Caco-2 (cell line): Measurements from ENCODE around the gene CCL1. TPM values are rescaled to one million over a fixed set of nuclear protein-coding genes. Genes with fewer than 3 reads are reported as not detected.

Source experiments
- Bru-seq: library from RNA; stranded (reverse); fragments of 400-500 nt; gene quantifications from one replicate; lab custom pipeline; 2021; lab: Mats Ljungman, UMichigan
- BruChase-seq, 2 experiments: library from RNA; stranded (reverse); fragments of 400-500 nt; gene quantifications; one replicate each; lab custom pipeline; 2021; lab: Mats Ljungman, UMichigan
- BruUV-seq: library from RNA; stranded (reverse); fragments of 400-500 nt; replicated peaks from 2 replicates; lab custom pipeline; 2021; lab: Mats Ljungman, UMichigan
- CTCF ChIA-PET: fragments of 300-600 bp; sonication (Branson Sonifier 250); formaldehyde crosslinking; loops from one replicate; lab custom pipeline; 2022; ENCODE audit warnings: antibody characterized with exemption; lab: Charles Lee
- POLR2A ChIA-PET: fragments of 300-600 bp; sonication (Branson Sonifier 250); formaldehyde crosslinking; loops from one replicate; lab custom pipeline; 2022; ENCODE audit warnings: antibody characterized with exemption; lab: Charles Lee
- DNase-seq, 2 experiments: peaks; one replicate each; pipeline versions ENCODE4 v3.0.0 to v3.0.0-alpha.2; 2020 to 2022
- H3K27me3 ChIP-seq: replicated peaks from 2 replicates; pipeline ENCODE4 v1.6.0; 2011; ENCODE audit warnings: low read length; ENCODE audit not compliant: control insufficient read depth, insufficient read depth
- H3K36me3 ChIP-seq: 2 replicates; pipeline ENCODE4 v1.5.1; 2011; ENCODE audit warnings: low read length; ENCODE audit not compliant: control insufficient read depth, insufficient read depth
- H3K4me1 ChIP-seq: fragments of 250-450 bp; sonication (Bioruptor Pico); 2 replicates; pipeline ENCODE4 v1.5.1; 2020; ENCODE audit warnings: mild to moderate bottlenecking
- H3K4me3 ChIP-seq: 2 replicates; pipeline ENCODE4 v1.5.1; 2011; ENCODE audit warnings: low read depth, mild to moderate bottlenecking, control low read depth, low read length
- H3K9me3 ChIP-seq: fragments of 250-450 bp; sonication (Bioruptor Pico); 2 replicates; pipeline ENCODE4 v1.5.1; 2020; ENCODE audit warnings: mild to moderate bottlenecking, moderate library complexity
- H3K27ac Mint-ChIP-seq: one replicate; pipeline ENCODE4 v1.8.0; 2022; ENCODE audit warnings: mixed read lengths; ENCODE audit not compliant: unreplicated experiment
- H3K27me3 Mint-ChIP-seq: one replicate; pipeline ENCODE4 v1.8.0; 2022; ENCODE audit warnings: mixed read lengths; ENCODE audit not compliant: insufficient read depth, unreplicated experiment
- H3K36me3 Mint-ChIP-seq: one replicate; pipeline ENCODE4 v1.8.0; 2022; ENCODE audit warnings: mild to moderate bottlenecking, mixed read lengths; ENCODE audit not compliant: insufficient read depth, unreplicated experiment
- H3K4me1 Mint-ChIP-seq: one replicate; pipeline ENCODE4 v1.8.0; 2022; ENCODE audit warnings: low read depth, mixed read lengths; ENCODE audit not compliant: unreplicated experiment
- H3K4me3 Mint-ChIP-seq: one replicate; pipeline ENCODE4 v1.8.0; 2022; ENCODE audit warnings: mild to moderate bottlenecking, moderate library complexity, mixed read lengths; ENCODE audit not compliant: unreplicated experiment
- H3K9me3 Mint-ChIP-seq: one replicate; pipeline ENCODE4 v1.8.0; 2022; ENCODE audit warnings: mixed read lengths; ENCODE audit not compliant: unreplicated experiment
- intact Hi-C: fragments of 100-400 bp; cut with micrococcal nuclease; formaldehyde crosslinking; loops from one replicate; pipeline ENCODE4 v1.10.0; 2022; ENCODE audit not compliant: unreplicated experiment
- long read RNA-seq: library from polyadenylated mRNA; stranded (forward); transcript quantifications from one replicate; pipeline ENCODE4 v2.0.0, GENCODE V29; 2022
- total RNA-seq: library from RNA; stranded (reverse); gene quantifications from 2 replicates; pipeline ENCODE4 v1.2.3, GENCODE V29; 2022
- TF ChIP-seq, protein P1 (sequence below), 2 experiments: fragments of 200-600 bp in 1 of 2; IDR thresholded peaks; 1 replicate in 1 of 2; 2 replicates in 1 of 2; pipeline versions ENCODE4 v1.5.1 to v1.8.0; 2011 to 2022; ENCODE audit warnings: antibody characterized with exemption in 1 of 2, control low read depth in 1 of 2, inconsistent platforms in 1 of 2, low read depth in 1 of 2, low read length in 1 of 2, mild to moderate bottlenecking in 1 of 2, moderate library complexity in 1 of 2; ENCODE audit not compliant: insufficient read depth in 1 of 2, severe bottlenecking in 1 of 2, unreplicated experiment in 1 of 2

Gene CCL1, protein sequence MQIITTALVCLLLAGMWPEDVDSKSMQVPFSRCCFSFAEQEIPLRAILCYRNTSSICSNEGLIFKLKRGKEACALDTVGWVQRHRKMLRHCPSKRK
- total RNA-seq, result not detected in 2 replicates
- not detected for Bru-seq, nascent RNA
- BruChase-seq, experiment 1, labeled RNA remaining after a 2-hour chase, result not detected
- not detected for BruChase-seq, experiment 2, labeled RNA remaining after a 6-hour chase
- long read RNA-seq, result 0 reads

DNA sequence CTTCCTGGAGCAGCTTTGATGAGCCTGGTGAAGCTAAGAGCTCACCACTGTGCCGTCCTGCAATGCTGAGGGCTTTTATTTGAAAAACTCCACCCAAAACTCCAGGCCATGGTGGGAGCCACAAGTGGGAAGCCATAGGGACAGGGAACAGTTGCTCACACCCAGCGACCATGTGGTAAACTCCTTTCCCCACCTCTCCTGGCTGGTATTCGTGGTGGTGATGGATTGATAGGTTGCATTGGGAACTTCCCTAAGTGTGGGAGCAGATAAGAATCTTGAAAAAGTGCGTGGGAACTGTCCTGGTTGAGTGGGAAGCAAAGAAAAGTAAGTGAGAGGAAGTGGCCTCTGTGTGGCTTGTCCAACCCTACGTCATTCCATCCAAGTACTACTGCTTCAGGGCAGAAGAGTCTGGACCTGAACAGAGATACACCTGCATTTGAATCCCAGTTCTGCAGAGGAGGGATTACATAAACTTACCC is at the start of gene CCL1:
CCL1 (minus strand) TSS at position 51 of the 479 bp plus-strand sequence. CDS start 72 bp downstream, outside the sequence.
- TF ChIP-seq, protein P1, sequence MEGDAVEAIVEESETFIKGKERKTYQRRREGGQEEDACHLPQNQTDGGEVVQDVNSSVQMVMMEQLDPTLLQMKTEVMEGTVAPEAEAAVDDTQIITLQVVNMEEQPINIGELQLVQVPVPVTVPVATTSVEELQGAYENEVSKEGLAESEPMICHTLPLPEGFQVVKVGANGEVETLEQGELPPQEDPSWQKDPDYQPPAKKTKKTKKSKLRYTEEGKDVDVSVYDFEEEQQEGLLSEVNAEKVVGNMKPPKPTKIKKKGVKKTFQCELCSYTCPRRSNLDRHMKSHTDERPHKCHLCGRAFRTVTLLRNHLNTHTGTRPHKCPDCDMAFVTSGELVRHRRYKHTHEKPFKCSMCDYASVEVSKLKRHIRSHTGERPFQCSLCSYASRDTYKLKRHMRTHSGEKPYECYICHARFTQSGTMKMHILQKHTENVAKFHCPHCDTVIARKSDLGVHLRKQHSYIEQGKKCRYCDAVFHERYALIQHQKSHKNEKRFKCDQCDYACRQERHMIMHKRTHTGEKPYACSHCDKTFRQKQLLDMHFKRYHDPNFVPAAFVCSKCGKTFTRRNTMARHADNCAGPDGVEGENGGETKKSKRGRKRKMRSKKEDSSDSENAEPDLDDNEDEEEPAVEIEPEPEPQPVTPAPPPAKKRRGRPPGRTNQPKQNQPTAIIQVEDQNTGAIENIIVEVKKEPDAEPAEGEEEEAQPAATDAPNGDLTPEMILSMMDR (IDR thresholded peaks at IDR 0.05; ENCODE audit: insufficient read depth in 1 of 2, low read depth in 1 of 2, low read length in 1 of 2, severe bottlenecking in 1 of 2, unreplicated experiment in 1 of 2), result no peak
- Mint-ChIP-seq H3K27me3 (peaks cover 14% of the 10 kb centered on the region), H3K27ac (no peak within 1 kb of the TSS), H3K4me3 (no peak within 1 kb of the TSS), H3K4me1 (peaks cover 5% of the 10 kb centered on the region), H3K9me3 (no peaks in the 10 kb centered on the region), H3K36me3 (no peaks in the 10 kb centered on the region)
- intact Hi-C loops, result loop anchor here (5.0 kb wide), 1 partner anchor 46 kb away; the partner anchor contains the start of gene CCL8
- DNase-seq, result no peak
- ChIA-PET POLR2A (no interaction called here), CTCF (interaction anchor here (0.9 to 4.3 kb wide), 2 partner anchors 161 to 192 kb away, joined by 3 to 118 read pairs; no protein-coding TSS in a partner anchor)
- no TSS peak for BruUV-seq
- no peaks in the 10 kb centered on the region for H3K27me3 ChIP-seq
- no peaks in the 10 kb centered on the region for H3K36me3 ChIP-seq
- peaks cover 11% of the 10 kb centered on the region; the same call in 1 of the 2 replicates for H3K4me1 ChIP-seq
- no peak within 1 kb of the TSS for H3K4me3 ChIP-seq
- H3K9me3 ChIP-seq, result no peaks in the 10 kb centered on the region

DNA sequence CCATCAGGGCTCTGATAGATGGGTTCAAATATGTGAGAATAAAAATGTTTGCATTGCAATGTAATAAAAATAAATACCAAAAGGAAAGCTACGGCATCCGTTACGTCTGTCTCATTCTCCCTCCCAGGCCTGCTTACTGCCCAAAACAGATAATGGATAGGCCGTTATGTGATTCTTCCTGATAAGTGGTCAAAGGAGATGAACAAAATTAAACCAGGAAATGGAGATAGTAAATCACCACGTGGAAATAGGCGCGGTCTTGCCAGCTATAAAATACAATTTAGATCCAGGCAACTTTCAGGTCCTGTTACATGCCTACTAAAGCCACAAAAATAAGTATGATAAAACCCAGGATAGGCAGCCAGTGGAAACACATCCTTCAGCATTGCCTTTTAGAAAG is 49.5 kb upstream of the CCL1 start:
- no peaks in the 10 kb centered on the region for H3K27me3 ChIP-seq
- peaks cover 7% of the 10 kb centered on the region for H3K4me1 Mint-ChIP-seq
- ChIA-PET CTCF (interaction anchor here (1.2 kb wide), 1 partner anchor 51 kb away, joined by 9 read pairs; no protein-coding TSS in a partner anchor), POLR2A (no interaction called here)
- BruUV-seq, result no TSS peak
- no peak overlapping the region for H3K4me3 Mint-ChIP-seq
- no peaks in the 10 kb centered on the region for H3K9me3 ChIP-seq
- H3K4me1 ChIP-seq, result no peaks in the 10 kb centered on the region
- H3K36me3 ChIP-seq, result no peaks in the 10 kb centered on the region
- H3K9me3 Mint-ChIP-seq, result no peaks in the 10 kb centered on the region
- intact Hi-C loops, result no loop called here
- TF ChIP-seq, protein P1 (IDR thresholded peaks at IDR 0.05; ENCODE audit: insufficient read depth in 1 of 2, low read depth in 1 of 2, low read length in 1 of 2, severe bottlenecking in 1 of 2, unreplicated experiment in 1 of 2), result no peak
- H3K4me3 ChIP-seq, result no peak overlapping the region
- peaks cover 26% of the 10 kb centered on the region for H3K27me3 Mint-ChIP-seq
- DNase-seq, result no peak
- no peak overlapping the region for H3K27ac Mint-ChIP-seq
- H3K36me3 Mint-ChIP-seq, result no peaks in the 10 kb centered on the region

DNA sequence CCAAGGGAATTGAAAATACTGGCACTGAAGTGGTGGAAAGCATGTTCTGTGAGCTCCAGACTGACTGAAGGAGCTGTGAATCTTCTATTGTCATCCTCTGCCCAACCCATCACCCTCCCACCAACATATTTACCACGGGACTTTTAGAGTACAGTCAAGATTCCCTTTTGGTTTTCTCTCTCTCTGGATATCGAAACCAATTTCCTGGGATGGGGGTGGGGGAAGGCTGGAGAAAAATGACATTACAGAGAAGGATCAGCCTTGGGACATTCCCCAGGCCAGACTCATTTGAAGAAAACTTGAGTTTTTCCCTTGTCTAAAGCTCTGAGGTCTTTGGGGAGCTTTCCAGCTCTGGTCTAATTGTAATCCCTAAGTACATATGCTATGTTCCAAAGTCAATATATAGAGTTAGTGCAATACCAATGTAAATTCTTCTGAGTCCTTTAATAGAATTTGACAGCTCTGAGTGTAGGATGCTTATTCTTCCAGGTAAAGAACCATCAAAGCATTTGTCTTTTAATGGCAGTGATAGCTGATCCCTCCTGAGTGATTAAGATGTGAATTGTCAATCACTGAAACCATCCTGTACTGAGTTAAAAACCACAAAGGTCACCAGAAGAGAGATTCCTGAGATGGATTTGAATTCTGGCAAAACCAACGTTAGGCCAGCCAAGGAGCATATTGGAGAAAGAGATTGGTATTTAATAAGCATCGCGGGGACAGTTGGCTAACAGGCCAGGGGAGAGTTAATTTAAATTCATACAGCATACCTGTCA is 48.8 kb upstream of the CCL1 start:
- H3K9me3 ChIP-seq, result no peaks in the 10 kb centered on the region
- intact Hi-C loops, result no loop called here
- no TSS peak for BruUV-seq
- no peak overlapping the region for H3K27ac Mint-ChIP-seq
- H3K4me3 ChIP-seq, result no peak overlapping the region
- no peaks in the 10 kb centered on the region for H3K27me3 ChIP-seq
- no peak overlapping the region for H3K4me3 Mint-ChIP-seq
- TF ChIP-seq, protein P1 (IDR thresholded peaks at IDR 0.05; ENCODE audit: insufficient read depth in 1 of 2, low read depth in 1 of 2, low read length in 1 of 2, severe bottlenecking in 1 of 2, unreplicated experiment in 1 of 2), result no peak
- DNase-seq, result no peak
- POLR2A ChIA-PET, result no interaction called here
- no peaks in the 10 kb centered on the region for H3K36me3 ChIP-seq
- H3K9me3 Mint-ChIP-seq, result no peaks in the 10 kb centered on the region
- CTCF ChIA-PET, result interaction anchor here (0.7 to 1.2 kb wide), 2 partner anchors 8 to 51 kb away, joined by 4 to 9 read pairs; no protein-coding TSS in a partner anchor
- peaks cover 26% of the 10 kb centered on the region for H3K27me3 Mint-ChIP-seq
- H3K4me1 ChIP-seq, result no peaks in the 10 kb centered on the region
- H3K36me3 Mint-ChIP-seq, result no peaks in the 10 kb centered on the region
- peaks cover 7% of the 10 kb centered on the region for H3K4me1 Mint-ChIP-seq
